Measurements from ENCODE around the gene CDC42SE2.

CDC42SE2 gene

GRCh38 chr5:131259326-131259725, 4.5 kb upstream of the CDC42SE2 start:
- Histone ChIP-seq H3K4me3 (ENCODE audit: low read depth in 1 of 2, low read length in 1 of 2) (no peak overlapping the region), H3K27me3 (no peaks in the 10 kb centered on the region), H3K9me3 (no peaks in the 10 kb centered on the region), H3K4me1 (ENCODE audit: control insufficient read depth in 1 of 2, insufficient read depth in 1 of 2, low read depth in 1 of 2, low read length in 1 of 2) (peaks cover 67 to 85% of the 10 kb centered on the region in 2 experiments), H3K36me3 (no peaks in the 10 kb centered on the region), H3K27ac (peak overlapping the region; percentile 97)
- TF ChIP-seq CTCF (IDR thresholded peaks at IDR 0.05) = no peak

GRCh38 chr5:131260895-131261294, 3.0 kb upstream of the CDC42SE2 start:
- H3K36me3 ChIP-seq = no peaks in the 10 kb centered on the region
- H3K27ac ChIP-seq = peak overlapping the region; percentile 43
- no peaks in the 10 kb centered on the region for H3K27me3 ChIP-seq
- peaks cover 58 to 74% of the 10 kb centered on the region in 2 experiments for H3K4me1 ChIP-seq (ENCODE audit: control insufficient read depth in 1 of 2, insufficient read depth in 1 of 2, low read depth in 1 of 2, low read length in 1 of 2)
- TF ChIP-seq CTCF (IDR thresholded peaks at IDR 0.05) = no peak
- no peaks in the 10 kb centered on the region for H3K9me3 ChIP-seq
- peak overlapping the region in 1 of 2 experiments; percentile 13 for H3K4me3 ChIP-seq (ENCODE audit: low read depth in 1 of 2, low read length in 1 of 2)

GRCh38 chr5:131261483-131261882, 2.4 kb upstream of the CDC42SE2 start:
- no peak for TF ChIP-seq CTCF (IDR thresholded peaks at IDR 0.05)
- Histone ChIP-seq H3K27ac (peak overlapping the region; percentile 43), H3K4me3 (ENCODE audit: low read depth in 1 of 2, low read length in 1 of 2) (no peak overlapping the region), H3K36me3 (no peaks in the 10 kb centered on the region), H3K9me3 (no peaks in the 10 kb centered on the region), H3K27me3 (no peaks in the 10 kb centered on the region), H3K4me1 (ENCODE audit: control insufficient read depth in 1 of 2, insufficient read depth in 1 of 2, low read depth in 1 of 2, low read length in 1 of 2) (peaks cover 58 to 74% of the 10 kb centered on the region in 2 experiments)

GRCh38 chr5:131262953-131263541, 806 bp upstream of the CDC42SE2 start:
- no peak for TF ChIP-seq CTCF (IDR thresholded peaks at IDR 0.05)
- H3K9me3 ChIP-seq = no peaks in the 10 kb centered on the region
- no peaks in the 10 kb centered on the region for H3K27me3 ChIP-seq
- no peaks in the 10 kb centered on the region for H3K36me3 ChIP-seq
- H3K4me3 ChIP-seq (ENCODE audit: low read depth in 1 of 2, low read length in 1 of 2) = peak overlapping the region; percentile 95 to 99
- H3K4me1 ChIP-seq (ENCODE audit: control insufficient read depth in 1 of 2, insufficient read depth in 1 of 2, low read depth in 1 of 2, low read length in 1 of 2) = peaks cover 57 to 73% of the 10 kb centered on the region in 2 experiments
- H3K27ac ChIP-seq = peak overlapping the region; percentile 97

GRCh38 chr5:131264451-131265099, 722 bp downstream of the CDC42SE2 start:
- Histone ChIP-seq H3K27me3 (no peaks in the 10 kb centered on the region), H3K4me3 (ENCODE audit: low read depth in 1 of 2, low read length in 1 of 2) (peak overlapping the region; percentile 95 to 99), H3K36me3 (no peaks in the 10 kb centered on the region), H3K27ac (peak overlapping the region; percentile 97), H3K9me3 (no peaks in the 10 kb centered on the region), H3K4me1 (ENCODE audit: control insufficient read depth in 1 of 2, insufficient read depth in 1 of 2, low read depth in 1 of 2, low read length in 1 of 2) (peaks cover 58 to 72% of the 10 kb centered on the region in 2 experiments)
- no peak for TF ChIP-seq CTCF (IDR thresholded peaks at IDR 0.05)
